OCI-LY1 (cell line): ENCODE results near the gene IRF1.

Experiments
- EZH2 ChIP-seq: fragments of 200-600 bp; sonication (generic), shearing (Covaris generic); IDR thresholded peaks from 2 replicates; pipeline ENCODE4 v1.8.0; 2017; ENCODE audit warnings: borderline replicate concordance, mixed run types, mild to moderate bottlenecking, antibody characterized with exemption, low read length, moderate library complexity, mixed read lengths
- TF ChIP-seq, protein P1 (sequence below): fragments of 200-600 bp; sonication (generic), shearing (Covaris generic); IDR thresholded peaks from 2 replicates; pipeline ENCODE4 v1.5.1; 2017; ENCODE audit warnings: mild to moderate bottlenecking, antibody characterized with exemption, low read length, moderate library complexity, mixed read lengths

DNA sequence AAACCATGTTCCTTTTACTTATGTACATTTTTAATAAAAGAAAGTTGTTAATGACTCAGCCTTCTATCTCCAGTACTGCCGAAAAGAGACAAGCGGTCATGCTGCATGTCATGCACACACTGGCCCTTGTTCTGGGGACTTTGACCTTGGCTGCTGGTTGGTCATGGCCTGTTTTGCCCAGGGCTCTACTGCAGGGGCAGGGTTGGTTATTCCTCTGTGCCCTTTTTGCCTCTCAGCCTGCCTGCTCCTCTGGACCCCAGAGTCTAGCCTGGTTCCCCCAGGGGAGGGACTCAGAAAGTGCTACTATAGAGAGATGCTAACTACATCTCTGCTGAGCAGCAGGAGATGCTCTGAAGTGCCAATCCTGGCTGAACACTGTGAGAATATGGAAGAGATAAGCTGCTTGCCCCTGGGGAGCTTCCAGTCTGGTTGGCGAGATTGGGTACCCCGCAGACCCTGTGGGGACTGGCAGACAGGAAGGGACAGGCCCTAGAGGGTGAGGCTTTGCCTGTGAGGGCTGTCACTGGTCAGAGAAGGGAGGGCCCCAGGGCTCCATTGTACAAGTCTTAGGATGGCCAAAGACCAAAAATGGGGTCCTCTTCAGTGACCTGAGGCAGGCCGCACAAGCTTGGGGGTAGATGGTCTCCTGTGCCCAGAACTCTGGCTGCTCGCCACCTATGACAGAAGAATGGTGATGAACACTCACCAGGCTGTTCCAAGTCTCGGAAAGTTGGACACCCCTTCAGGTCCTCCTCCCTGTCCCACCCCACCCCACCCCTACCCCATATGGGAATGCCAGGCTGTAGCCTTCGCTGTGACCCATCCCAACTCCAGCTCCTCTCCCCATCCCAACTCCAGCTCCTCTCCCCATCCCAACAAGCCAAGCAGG is 14.3 kb downstream of the IRF1 start:
- TF ChIP-seq, protein P1, sequence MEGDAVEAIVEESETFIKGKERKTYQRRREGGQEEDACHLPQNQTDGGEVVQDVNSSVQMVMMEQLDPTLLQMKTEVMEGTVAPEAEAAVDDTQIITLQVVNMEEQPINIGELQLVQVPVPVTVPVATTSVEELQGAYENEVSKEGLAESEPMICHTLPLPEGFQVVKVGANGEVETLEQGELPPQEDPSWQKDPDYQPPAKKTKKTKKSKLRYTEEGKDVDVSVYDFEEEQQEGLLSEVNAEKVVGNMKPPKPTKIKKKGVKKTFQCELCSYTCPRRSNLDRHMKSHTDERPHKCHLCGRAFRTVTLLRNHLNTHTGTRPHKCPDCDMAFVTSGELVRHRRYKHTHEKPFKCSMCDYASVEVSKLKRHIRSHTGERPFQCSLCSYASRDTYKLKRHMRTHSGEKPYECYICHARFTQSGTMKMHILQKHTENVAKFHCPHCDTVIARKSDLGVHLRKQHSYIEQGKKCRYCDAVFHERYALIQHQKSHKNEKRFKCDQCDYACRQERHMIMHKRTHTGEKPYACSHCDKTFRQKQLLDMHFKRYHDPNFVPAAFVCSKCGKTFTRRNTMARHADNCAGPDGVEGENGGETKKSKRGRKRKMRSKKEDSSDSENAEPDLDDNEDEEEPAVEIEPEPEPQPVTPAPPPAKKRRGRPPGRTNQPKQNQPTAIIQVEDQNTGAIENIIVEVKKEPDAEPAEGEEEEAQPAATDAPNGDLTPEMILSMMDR, result no peak
- no peak for TF ChIP-seq EZH2
